Caco-2 (cell line): ENCODE measurements around the gene POLD4. TPM values are rescaled to one million over a fixed set of nuclear protein-coding genes. Genes with fewer than 3 reads are reported as not detected.

Source experiments
- BruUV-seq: library from RNA; stranded (reverse); fragments of 400-500 nt; replicated peaks from 2 replicates; lab custom pipeline; 2021; lab: Mats Ljungman, UMichigan
- CTCF ChIA-PET: fragments of 300-600 bp; sonication (Branson Sonifier 250); formaldehyde crosslinking; loops from one replicate; lab custom pipeline; 2022; ENCODE audit warnings: antibody characterized with exemption; lab: Charles Lee
- POLR2A ChIA-PET: fragments of 300-600 bp; sonication (Branson Sonifier 250); formaldehyde crosslinking; loops from one replicate; lab custom pipeline; 2022; ENCODE audit warnings: antibody characterized with exemption; lab: Charles Lee
- DNase-seq, 2 experiments: peaks; one replicate each; pipeline versions ENCODE4 v3.0.0 to v3.0.0-alpha.2; 2020 to 2022
- H3K27me3 ChIP-seq: replicated peaks from 2 replicates; pipeline ENCODE4 v1.6.0; 2011; ENCODE audit warnings: low read length; ENCODE audit not compliant: control insufficient read depth, insufficient read depth
- H3K36me3 ChIP-seq: 2 replicates; pipeline ENCODE4 v1.5.1; 2011; ENCODE audit warnings: low read length; ENCODE audit not compliant: control insufficient read depth, insufficient read depth
- H3K4me1 ChIP-seq: fragments of 250-450 bp; sonication (Bioruptor Pico); 2 replicates; pipeline ENCODE4 v1.5.1; 2020; ENCODE audit warnings: mild to moderate bottlenecking
- H3K4me3 ChIP-seq: 2 replicates; pipeline ENCODE4 v1.5.1; 2011; ENCODE audit warnings: low read depth, mild to moderate bottlenecking, control low read depth, low read length
- H3K9me3 ChIP-seq: fragments of 250-450 bp; sonication (Bioruptor Pico); 2 replicates; pipeline ENCODE4 v1.5.1; 2020; ENCODE audit warnings: mild to moderate bottlenecking, moderate library complexity
- H3K27ac Mint-ChIP-seq: one replicate; pipeline ENCODE4 v1.8.0; 2022; ENCODE audit warnings: mixed read lengths; ENCODE audit not compliant: unreplicated experiment
- H3K27me3 Mint-ChIP-seq: one replicate; pipeline ENCODE4 v1.8.0; 2022; ENCODE audit warnings: mixed read lengths; ENCODE audit not compliant: insufficient read depth, unreplicated experiment
- H3K36me3 Mint-ChIP-seq: one replicate; pipeline ENCODE4 v1.8.0; 2022; ENCODE audit warnings: mild to moderate bottlenecking, mixed read lengths; ENCODE audit not compliant: insufficient read depth, unreplicated experiment
- H3K4me1 Mint-ChIP-seq: one replicate; pipeline ENCODE4 v1.8.0; 2022; ENCODE audit warnings: low read depth, mixed read lengths; ENCODE audit not compliant: unreplicated experiment
- H3K4me3 Mint-ChIP-seq: one replicate; pipeline ENCODE4 v1.8.0; 2022; ENCODE audit warnings: mild to moderate bottlenecking, moderate library complexity, mixed read lengths; ENCODE audit not compliant: unreplicated experiment
- H3K9me3 Mint-ChIP-seq: one replicate; pipeline ENCODE4 v1.8.0; 2022; ENCODE audit warnings: mixed read lengths; ENCODE audit not compliant: unreplicated experiment
- intact Hi-C: fragments of 100-400 bp; cut with micrococcal nuclease; formaldehyde crosslinking; loops from one replicate; pipeline ENCODE4 v1.10.0; 2022; ENCODE audit not compliant: unreplicated experiment
- total RNA-seq: library from RNA; stranded (reverse); gene quantifications from 2 replicates; pipeline ENCODE4 v1.2.3, GENCODE V29; 2022
- TF ChIP-seq, protein P1 (sequence below), 2 experiments: fragments of 200-600 bp in 1 of 2; IDR thresholded peaks; 1 replicate in 1 of 2; 2 replicates in 1 of 2; pipeline versions ENCODE4 v1.5.1 to v1.8.0; 2011 to 2022; ENCODE audit warnings: antibody characterized with exemption in 1 of 2, control low read depth in 1 of 2, inconsistent platforms in 1 of 2, low read depth in 1 of 2, low read length in 1 of 2, mild to moderate bottlenecking in 1 of 2, moderate library complexity in 1 of 2; ENCODE audit not compliant: insufficient read depth in 1 of 2, severe bottlenecking in 1 of 2, unreplicated experiment in 1 of 2

POLD4 gene
- total RNA-seq, 1 experiment from 2014 or later = 29.8 TPM

- no peak for DNase-seq
- Histone ChIP-seq H3K4me3 (no peak overlapping the region), H3K27me3 (0 out of 2 replicates have a peak, but pooled peaks cover 3% of the 10 kb centered on the region), H3K9me3 (no peaks in the 10 kb centered on the region), H3K36me3 (no peaks in the 10 kb centered on the region), H3K4me1 (no peaks in the 10 kb centered on the region)
- ChIA-PET CTCF (interaction anchor here (0.5 to 21.4 kb wide), 9 partner anchors 13 to 263 kb away, joined by 3 to 775 read pairs (median 4); partner anchors contain the start of genes ACY3, AIP, POLD4 and PPP1CA), POLR2A (interaction anchor here (0.6 kb wide), 1 partner anchor 96 kb away, joined by 8 read pairs; the partner anchor contains the start of gene AIP)
- Mint-ChIP-seq H3K27ac (no peak overlapping the region), H3K4me1 (peaks cover 24% of the 10 kb centered on the region), H3K4me3 (no peak overlapping the region), H3K9me3 (no peaks in the 10 kb centered on the region), H3K36me3 (peaks cover 23% of the 10 kb centered on the region), H3K27me3 (peaks cover 7% of the 10 kb centered on the region)
- TF ChIP-seq, protein P1, sequence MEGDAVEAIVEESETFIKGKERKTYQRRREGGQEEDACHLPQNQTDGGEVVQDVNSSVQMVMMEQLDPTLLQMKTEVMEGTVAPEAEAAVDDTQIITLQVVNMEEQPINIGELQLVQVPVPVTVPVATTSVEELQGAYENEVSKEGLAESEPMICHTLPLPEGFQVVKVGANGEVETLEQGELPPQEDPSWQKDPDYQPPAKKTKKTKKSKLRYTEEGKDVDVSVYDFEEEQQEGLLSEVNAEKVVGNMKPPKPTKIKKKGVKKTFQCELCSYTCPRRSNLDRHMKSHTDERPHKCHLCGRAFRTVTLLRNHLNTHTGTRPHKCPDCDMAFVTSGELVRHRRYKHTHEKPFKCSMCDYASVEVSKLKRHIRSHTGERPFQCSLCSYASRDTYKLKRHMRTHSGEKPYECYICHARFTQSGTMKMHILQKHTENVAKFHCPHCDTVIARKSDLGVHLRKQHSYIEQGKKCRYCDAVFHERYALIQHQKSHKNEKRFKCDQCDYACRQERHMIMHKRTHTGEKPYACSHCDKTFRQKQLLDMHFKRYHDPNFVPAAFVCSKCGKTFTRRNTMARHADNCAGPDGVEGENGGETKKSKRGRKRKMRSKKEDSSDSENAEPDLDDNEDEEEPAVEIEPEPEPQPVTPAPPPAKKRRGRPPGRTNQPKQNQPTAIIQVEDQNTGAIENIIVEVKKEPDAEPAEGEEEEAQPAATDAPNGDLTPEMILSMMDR (IDR thresholded peaks at IDR 0.05; ENCODE audit: insufficient read depth in 1 of 2, low read depth in 1 of 2, low read length in 1 of 2, severe bottlenecking in 1 of 2, unreplicated experiment in 1 of 2) = no peak
- BruUV-seq = no TSS peak
- intact Hi-C loops = loop anchor here (5.0 kb wide), 1 partner anchor 120 kb away; the partner anchor contains the start of genes CDK2AP2 and PITPNM1
Observed at GRCh38 chr11:67387069-67387468, 33.7 kb upstream of the POLD4 start.

GRCh38 chr11:67384851-67385366 is 31.6 kb upstream of the POLD4 start:
- H3K9me3 ChIP-seq = no peaks in the 10 kb centered on the region
- Mint-ChIP-seq H3K9me3 (no peaks in the 10 kb centered on the region), H3K27ac (no peak overlapping the region), H3K4me1 (peaks cover 17% of the 10 kb centered on the region), H3K36me3 (peaks cover 9% of the 10 kb centered on the region), H3K4me3 (no peak overlapping the region), H3K27me3 (peaks cover 7% of the 10 kb centered on the region)
- 0 out of 2 replicates have a peak, but pooled peaks cover 3% of the 10 kb centered on the region for H3K27me3 ChIP-seq
- TF ChIP-seq, protein P1 (IDR thresholded peaks at IDR 0.05; ENCODE audit: insufficient read depth in 1 of 2, low read depth in 1 of 2, low read length in 1 of 2, severe bottlenecking in 1 of 2, unreplicated experiment in 1 of 2) = no peak
- CTCF ChIA-PET = interaction anchor here (0.5 to 21.4 kb wide), 4 partner anchors 12 to 116 kb away, joined by 3 to 775 read pairs (median 34); partner anchors contain the start of genes CLCF1 and POLD4
- BruUV-seq = no TSS peak
- DNase-seq = no peak
- peaks cover under 1% of the 10 kb centered on the region; the same call in 1 of the 2 replicates for H3K4me1 ChIP-seq
- H3K4me3 ChIP-seq = no peak overlapping the region
- intact Hi-C loops = loop anchor here (5.0 kb wide), 1 partner anchor 122 kb away; the partner anchor contains the start of genes CDK2AP2 and PITPNM1
- H3K36me3 ChIP-seq = no peaks in the 10 kb centered on the region
- POLR2A ChIA-PET = no interaction called here

DNA sequence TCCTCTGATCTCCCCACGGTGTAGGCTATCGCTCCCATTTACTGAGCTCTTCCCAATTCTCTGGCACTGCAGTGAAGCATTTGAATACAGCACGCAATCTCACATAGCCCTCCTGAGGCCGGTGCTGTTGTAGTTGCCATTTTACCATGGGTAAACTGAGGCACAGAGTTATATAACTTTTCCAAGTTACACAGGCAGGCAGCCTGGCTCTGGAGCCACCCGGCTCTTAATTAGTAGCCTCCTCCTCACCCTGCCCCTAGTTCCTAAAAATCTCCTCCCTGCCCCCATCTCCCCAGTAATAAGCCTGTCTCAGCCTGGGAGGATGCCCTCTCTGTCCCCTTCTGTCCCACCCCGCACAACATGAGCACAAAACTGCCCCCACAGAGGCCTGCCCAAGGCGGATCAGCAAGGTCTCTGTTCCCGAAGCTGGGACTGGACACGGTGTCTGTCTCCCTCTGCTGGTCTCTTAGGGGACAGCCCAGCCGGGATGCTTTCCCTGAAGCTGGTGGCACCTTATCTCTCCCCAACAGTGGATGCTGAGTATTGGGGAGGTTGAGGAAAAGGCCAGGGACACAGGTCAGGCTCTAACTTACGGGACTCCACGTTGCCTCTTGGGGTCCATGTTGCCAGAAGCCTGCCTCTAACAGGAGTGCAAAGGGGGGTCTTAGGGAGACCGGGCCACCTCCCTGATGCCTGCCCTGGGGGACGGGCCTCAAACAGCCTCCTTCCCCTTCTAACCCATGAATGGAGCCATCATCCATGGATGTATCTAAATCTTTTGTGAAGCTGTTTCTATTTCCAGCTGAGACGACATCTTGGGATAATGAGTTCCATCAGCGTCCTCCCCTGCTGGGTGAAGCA is 29.2 kb upstream of the POLD4 start:
- no TSS peak for BruUV-seq
- ChIA-PET POLR2A (interaction anchor here (0.7 to 1.5 kb wide), 5 partner anchors 9 to 120 kb away, joined by 3 to 8 read pairs (median 3); partner anchors contain the start of gene RAD9A), CTCF (interaction anchor here (0.5 to 21.4 kb wide), 26 partner anchors 9 to 916 kb away, joined by 3 to 775 read pairs (median 4); partner anchors contain the start of genes CLCF1, GRK2, KDM2A and PELI3)
- Mint-ChIP-seq H3K4me3 (no peak overlapping the region), H3K27ac (no peak overlapping the region), H3K36me3 (no peaks in the 10 kb centered on the region), H3K9me3 (no peaks in the 10 kb centered on the region), H3K27me3 (peaks cover 7% of the 10 kb centered on the region), H3K4me1 (peaks cover 6% of the 10 kb centered on the region)
- no peak overlapping the region for H3K4me3 ChIP-seq
- peaks cover 14% of the 10 kb centered on the region for H3K4me1 ChIP-seq
- no peaks in the 10 kb centered on the region for H3K36me3 ChIP-seq
- no peaks in the 10 kb centered on the region for H3K9me3 ChIP-seq
- peak; percentile 90 to 94 for DNase-seq
- TF ChIP-seq, protein P1 (IDR thresholded peaks at IDR 0.05; ENCODE audit: insufficient read depth in 1 of 2, low read depth in 1 of 2, low read length in 1 of 2, severe bottlenecking in 1 of 2, unreplicated experiment in 1 of 2) = peak; percentile 99 to 100
- intact Hi-C loops = loop anchor here (1.0 to 2.0 kb wide), 4 partner anchors 25 to 116 kb away; partner anchors contain the start of gene GRK2
- 0 out of 2 replicates have a peak, but pooled peaks cover 3% of the 10 kb centered on the region for H3K27me3 ChIP-seq
